ENCODE measurements around the gene PXMP4.
A peak's percentile ranks its signal among the peaks of the same experiment; 100 is the strongest.

PXMP4 gene

DNA sequence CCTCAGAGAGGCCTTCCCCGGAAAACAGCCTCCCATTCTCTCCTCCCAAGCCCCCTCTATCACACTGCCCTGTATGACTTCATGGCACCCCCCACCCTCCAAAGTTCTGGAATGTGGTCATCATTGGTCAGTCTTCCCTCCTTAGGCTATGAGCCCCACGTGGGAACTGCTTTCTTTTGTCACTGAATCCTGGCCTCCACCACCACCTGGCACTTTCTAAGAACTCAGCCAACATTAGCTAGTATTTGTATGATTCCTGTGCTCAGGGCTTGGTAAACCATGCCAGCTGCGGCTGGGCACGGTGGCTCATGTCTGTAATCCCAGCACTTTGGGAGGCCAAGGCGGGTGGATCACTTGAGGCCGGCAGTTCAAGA lies 25.5 kb downstream of the PXMP4 start:
- no peak for TF ChIP-seq ZNF549 (tag by site-specific recombination; IDR thresholded peaks at IDR 0.05)
- peak; percentile 44 for TF ChIP-seq ZNF585B (tag by site-specific recombination; IDR thresholded peaks at IDR 0.05)
- ChIA-PET POLR2A (no interaction called here), CTCF (no interaction called here)
- Histone ChIP-seq H3K36me3 (ENCODE audit: control insufficient read depth in 2 of 2, insufficient read depth in 1 of 2, low read length in 2 of 2) (no peaks in the 10 kb centered on the region), H3K4me1 (ENCODE audit: control insufficient read depth, insufficient read depth, low read length) (no peaks in the 10 kb centered on the region), H3K4me3 (ENCODE audit: low read depth, low read length) (no peak overlapping the region), H3K9me3 (ENCODE audit: control insufficient read depth, insufficient read depth, low read depth, low read length) (no peaks in the 10 kb centered on the region), H3K27ac (ENCODE audit: extremely low read depth, low read depth, low read length) (no peak overlapping the region)

DNA sequence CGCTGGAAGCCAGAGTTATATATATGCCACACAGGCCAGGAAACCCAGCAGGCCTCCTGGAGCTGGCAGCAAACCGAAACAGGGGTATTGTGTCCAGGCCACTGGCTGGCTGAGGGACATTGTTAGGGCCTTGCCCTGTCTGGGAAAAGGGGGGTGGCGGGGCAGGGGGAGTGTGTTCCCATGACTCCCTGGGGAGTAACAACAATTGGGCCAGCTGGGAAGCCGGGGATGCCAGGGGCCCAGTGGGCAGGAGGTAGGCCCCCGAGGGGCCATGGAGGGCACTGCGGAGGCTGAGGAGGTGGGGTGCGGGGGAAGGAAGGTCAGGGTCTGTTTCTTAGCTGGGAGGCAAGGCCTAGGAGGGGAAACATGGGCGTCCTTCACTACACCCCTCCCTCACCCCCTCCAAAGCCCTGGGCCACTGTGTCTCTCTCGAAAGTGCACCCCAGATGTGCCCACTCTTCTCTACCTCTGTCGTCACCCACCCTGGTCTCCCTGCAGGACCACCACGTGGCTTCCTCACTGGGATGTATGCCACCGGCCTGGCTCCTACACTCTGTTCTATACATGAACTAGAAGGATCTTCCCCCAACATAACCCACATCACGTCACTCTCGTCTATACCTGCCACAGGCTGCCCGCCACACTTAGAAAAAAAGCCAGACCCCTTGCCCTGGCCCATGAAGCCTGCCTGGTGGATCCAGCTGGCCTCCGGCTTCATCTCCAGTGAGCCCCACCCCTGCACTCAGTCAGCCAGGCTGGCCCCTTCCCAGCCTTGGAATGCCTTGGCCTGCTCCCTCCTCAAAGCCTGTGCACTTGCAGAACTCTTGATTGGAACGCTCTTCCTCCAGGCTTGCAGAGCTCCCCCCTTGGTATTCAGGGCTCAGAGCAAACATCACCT lies 26.1 kb downstream of the PXMP4 start:
- H3K36me3 ChIP-seq (ENCODE audit: control insufficient read depth in 2 of 2, insufficient read depth in 1 of 2, low read length in 2 of 2), result no peaks in the 10 kb centered on the region
- H3K4me1 ChIP-seq (ENCODE audit: control insufficient read depth, insufficient read depth, low read length), result no peaks in the 10 kb centered on the region
- no peak overlapping the region for H3K27ac ChIP-seq (ENCODE audit: extremely low read depth, low read depth, low read length)
- TF ChIP-seq ZNF292 (tag by site-specific recombination; IDR thresholded peaks at IDR 0.05; ENCODE audit: borderline replicate concordance, low read depth) (no peak), ZFHX2 (tag by site-specific recombination; conservative IDR thresholded peaks at IDR 0.05) (peak; percentile 19; the same call in 1 of the 2 replicates), EGR2 (tag by site-specific recombination; IDR thresholded peaks at IDR 0.05; ENCODE audit: low read depth) (0 out of 2 replicates have a peak, but pooled peaks have one; percentile 36), ZIC2 (tag by site-specific recombination; IDR thresholded peaks at IDR 0.05) (peak; percentile 55)
- no peaks in the 10 kb centered on the region for H3K9me3 ChIP-seq (ENCODE audit: control insufficient read depth, insufficient read depth, low read depth, low read length)
- no peak overlapping the region for H3K4me3 ChIP-seq (ENCODE audit: low read depth, low read length)
- POLR2A ChIA-PET, result no interaction called here
- CTCF ChIA-PET, result no interaction called here

DNA sequence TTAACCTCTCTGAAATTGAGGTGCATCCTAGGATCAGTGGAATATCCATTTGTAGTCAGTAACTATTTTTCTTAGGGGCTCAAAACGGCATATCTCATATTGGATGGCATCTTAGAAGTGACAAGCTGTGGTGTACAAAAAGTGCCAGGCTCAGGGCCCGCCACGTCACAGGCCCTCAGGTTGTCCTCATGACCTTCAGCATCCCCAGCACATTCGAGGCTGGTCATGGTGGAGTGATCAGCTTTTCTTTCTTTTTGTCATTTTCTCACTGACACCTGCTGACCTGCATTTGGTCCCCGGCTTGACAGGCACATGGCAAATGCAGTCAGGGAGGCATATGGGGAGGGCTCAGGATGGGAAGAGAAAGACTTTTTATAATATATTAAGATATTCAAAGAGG lies 26.8 kb downstream of the PXMP4 start:
- no peak for TF ChIP-seq ZBTB7A (tag by site-specific recombination; IDR thresholded peaks at IDR 0.05; ENCODE audit: low read depth)
- no peak for TF ChIP-seq ZNF776 (tag by site-specific recombination; IDR thresholded peaks at IDR 0.05; ENCODE audit: borderline replicate concordance)
- TF ChIP-seq, protein P1, sequence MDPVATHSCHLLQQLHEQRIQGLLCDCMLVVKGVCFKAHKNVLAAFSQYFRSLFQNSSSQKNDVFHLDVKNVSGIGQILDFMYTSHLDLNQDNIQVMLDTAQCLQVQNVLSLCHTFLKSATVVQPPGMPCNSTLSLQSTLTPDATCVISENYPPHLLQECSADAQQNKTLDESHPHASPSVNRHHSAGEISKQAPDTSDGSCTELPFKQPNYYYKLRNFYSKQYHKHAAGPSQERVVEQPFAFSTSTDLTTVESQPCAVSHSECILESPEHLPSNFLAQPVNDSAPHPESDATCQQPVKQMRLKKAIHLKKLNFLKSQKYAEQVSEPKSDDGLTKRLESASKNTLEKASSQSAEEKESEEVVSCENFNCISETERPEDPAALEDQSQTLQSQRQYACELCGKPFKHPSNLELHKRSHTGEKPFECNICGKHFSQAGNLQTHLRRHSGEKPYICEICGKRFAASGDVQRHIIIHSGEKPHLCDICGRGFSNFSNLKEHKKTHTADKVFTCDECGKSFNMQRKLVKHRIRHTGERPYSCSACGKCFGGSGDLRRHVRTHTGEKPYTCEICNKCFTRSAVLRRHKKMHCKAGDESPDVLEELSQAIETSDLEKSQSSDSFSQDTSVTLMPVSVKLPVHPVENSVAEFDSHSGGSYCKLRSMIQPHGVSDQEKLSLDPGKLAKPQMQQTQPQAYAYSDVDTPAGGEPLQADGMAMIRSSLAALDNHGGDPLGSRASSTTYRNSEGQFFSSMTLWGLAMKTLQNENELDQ (tag by site-specific recombination; IDR thresholded peaks at IDR 0.05; ENCODE audit: low read depth), result no peak
- no peak for TF ChIP-seq GFI1B (tag by site-specific recombination; IDR thresholded peaks at IDR 0.05)
- TF ChIP-seq, protein P2, sequence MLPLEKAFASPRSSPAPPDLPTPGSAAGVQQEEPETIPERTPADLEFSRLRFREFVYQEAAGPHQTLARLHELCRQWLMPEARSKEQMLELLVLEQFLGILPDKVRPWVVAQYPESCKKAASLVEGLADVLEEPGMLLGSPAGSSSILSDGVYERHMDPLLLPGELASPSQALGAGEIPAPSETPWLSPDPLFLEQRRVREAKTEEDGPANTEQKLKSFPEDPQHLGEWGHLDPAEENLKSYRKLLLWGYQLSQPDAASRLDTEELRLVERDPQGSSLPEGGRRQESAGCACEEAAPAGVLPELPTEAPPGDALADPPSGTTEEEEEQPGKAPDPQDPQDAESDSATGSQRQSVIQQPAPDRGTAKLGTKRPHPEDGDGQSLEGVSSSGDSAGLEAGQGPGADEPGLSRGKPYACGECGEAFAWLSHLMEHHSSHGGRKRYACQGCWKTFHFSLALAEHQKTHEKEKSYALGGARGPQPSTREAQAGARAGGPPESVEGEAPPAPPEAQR (tag by site-specific recombination; IDR thresholded peaks at IDR 0.05), result no peak
- no peak for TF ChIP-seq ZFP41 (tag by site-specific recombination; IDR thresholded peaks at IDR 0.05; ENCODE audit: borderline replicate concordance)
- no peak for TF ChIP-seq TRIM28 (IDR thresholded peaks at IDR 0.05; ENCODE audit: borderline replicate concordance, low read length)
- TF ChIP-seq SCRT1 (tag by site-specific recombination; IDR thresholded peaks at IDR 0.05; ENCODE audit: borderline replicate concordance), result no peak
- no peak for TF ChIP-seq HOXA7 (CRISPR knock-in tag; IDR thresholded peaks at IDR 0.05; ENCODE audit: borderline replicate concordance)
- TF ChIP-seq, protein P3, sequence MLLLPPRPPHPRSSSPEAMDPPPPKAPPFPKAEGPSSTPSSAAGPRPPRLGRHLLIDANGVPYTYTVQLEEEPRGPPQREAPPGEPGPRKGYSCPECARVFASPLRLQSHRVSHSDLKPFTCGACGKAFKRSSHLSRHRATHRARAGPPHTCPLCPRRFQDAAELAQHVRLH (tag by site-specific recombination; IDR thresholded peaks at IDR 0.05), result no peak
- CTCF ChIA-PET, result no interaction called here
- Histone ChIP-seq H3K4me3 (ENCODE audit: low read depth, low read length) (no peak overlapping the region), H3K36me3 (ENCODE audit: control insufficient read depth in 2 of 2, insufficient read depth in 1 of 2, low read length in 2 of 2) (no peaks in the 10 kb centered on the region), H3K27ac (ENCODE audit: extremely low read depth, low read depth, low read length) (no peak overlapping the region), H3K4me1 (ENCODE audit: control insufficient read depth, insufficient read depth, low read length) (no peaks in the 10 kb centered on the region), H3K9me3 (ENCODE audit: control insufficient read depth, insufficient read depth, low read depth, low read length) (no peaks in the 10 kb centered on the region)
- POLR2A ChIA-PET, result no interaction called here

Measured in HEK293 (cell line).